DMS153 (cell line): Measurements from ENCODE around the gene MEF2D.

ENCODE experiments used
- DNase-seq: peaks from one replicate; lab custom pipeline; 2025; lab: John Stamatoyannopoulos, UW

MEF2D gene

GRCh38 chr1:156499842-156500542 is 583 bp downstream of the MEF2D start:
- DNase-seq: no peak

GRCh38 chr1:156499194-156499841 is 1.3 kb downstream of the MEF2D start:
- no peak for DNase-seq

DNA sequence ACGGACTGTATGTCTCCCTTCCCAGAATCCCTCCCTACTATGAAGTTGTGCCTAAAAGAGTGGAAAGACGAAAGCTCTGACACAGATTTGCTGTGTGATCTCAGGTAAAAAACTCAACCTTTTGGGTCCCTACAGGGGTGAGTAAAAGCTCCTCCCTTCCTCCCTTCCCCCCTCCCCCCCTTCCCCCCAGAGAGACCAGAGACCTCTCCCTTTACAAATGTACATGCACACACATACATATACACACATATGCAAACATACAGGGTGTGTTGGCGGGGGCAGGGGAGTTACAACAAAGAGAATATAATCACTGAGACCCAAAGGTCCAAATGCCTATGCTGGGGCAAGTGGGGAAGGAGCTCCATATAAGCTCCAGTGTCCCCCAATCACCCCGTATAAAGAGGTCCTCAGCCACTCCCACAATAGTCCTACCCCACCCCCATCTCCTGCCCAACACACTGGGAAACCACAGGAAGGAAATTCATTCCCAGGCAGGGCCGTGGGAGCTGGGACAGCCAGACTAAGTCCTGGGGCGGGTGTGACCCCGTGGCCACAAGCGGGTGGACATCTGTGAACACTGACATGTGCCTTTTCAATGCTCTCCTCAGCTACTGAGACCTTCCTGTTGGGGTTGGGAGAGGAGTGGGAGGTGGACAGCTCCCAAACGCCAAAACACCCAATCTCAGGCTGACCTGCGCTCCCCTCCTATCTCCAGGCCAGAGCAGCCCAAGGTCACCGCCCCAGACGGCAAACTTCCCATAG is 2.0 kb downstream of the MEF2D start:
- DNase-seq: no peak

GRCh38 chr1:156497743-156498431 is 2.7 kb downstream of the MEF2D start:
- no peak for DNase-seq

- DNase-seq: no peak
Measured at GRCh38 chr1:156497078-156497742, 3.4 kb downstream of the MEF2D start.

GRCh38 chr1:156496211-156496761 is 4.3 kb downstream of the MEF2D start:
- DNase-seq: no peak

DNA sequence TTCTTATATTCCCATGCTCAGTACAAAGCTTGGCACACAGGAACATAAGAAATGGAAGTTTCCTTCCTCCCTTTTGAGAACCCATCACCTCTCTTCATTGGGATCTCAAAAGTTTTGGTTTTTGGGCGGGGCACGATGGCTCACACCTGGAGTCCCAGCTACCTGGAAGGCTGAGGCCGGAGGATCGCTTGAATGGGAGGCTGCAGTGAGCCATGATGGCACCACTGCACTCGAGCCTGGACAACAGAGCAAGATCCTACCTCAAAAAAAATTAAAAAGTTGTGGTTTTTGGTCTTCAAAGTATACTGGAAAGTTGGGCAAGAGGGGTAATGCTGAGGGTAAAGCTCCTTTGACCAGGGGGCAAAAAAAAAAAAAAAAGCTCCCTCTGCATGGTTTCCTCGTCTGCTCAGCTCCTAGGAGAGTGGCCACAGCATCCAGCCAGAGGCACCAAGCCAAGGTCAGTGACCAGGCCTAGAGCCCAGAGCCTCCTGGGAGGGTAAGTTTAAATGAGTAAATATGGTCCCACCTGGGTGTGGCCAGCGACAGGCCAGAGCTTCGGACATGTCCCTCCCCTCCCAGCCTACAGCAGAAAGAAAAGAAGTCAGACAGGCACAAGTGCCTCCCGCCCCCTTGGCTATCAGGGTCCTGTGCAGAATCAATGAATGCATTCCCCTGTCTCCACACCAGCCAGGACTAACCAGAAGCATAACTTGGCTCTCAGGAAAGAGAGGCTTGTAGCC is 5.0 kb downstream of the MEF2D start:
- no peak for DNase-seq

DNA sequence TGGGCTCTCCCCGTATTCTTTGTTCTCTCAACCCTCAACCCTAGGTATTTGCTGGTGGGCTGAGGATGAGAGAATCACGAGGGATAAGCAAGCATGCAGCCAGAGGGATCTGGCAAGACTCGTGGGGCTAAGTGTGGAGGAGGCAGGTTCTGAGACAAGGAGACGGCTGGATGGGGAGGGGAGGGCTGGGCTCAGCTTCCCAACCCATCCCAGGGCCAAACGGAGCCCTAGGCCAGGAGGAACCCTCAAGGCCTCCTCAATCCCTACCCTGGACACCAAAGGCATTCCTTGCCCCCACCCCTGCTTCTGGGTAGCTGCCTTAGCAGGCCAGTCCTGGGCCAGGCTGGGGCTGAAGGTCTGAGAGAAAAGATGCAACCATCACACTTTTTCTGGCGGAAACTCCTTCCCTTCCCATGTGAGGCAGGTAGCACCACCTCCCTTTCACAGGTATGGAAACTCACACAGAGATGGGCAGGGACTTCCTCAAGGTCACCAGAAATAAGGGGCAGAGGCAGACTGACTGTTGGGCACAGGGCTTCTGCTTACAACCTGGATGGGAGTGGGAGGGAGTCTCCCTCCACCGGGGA is 6.2 kb downstream of the MEF2D start:
- no peak for DNase-seq

DNA sequence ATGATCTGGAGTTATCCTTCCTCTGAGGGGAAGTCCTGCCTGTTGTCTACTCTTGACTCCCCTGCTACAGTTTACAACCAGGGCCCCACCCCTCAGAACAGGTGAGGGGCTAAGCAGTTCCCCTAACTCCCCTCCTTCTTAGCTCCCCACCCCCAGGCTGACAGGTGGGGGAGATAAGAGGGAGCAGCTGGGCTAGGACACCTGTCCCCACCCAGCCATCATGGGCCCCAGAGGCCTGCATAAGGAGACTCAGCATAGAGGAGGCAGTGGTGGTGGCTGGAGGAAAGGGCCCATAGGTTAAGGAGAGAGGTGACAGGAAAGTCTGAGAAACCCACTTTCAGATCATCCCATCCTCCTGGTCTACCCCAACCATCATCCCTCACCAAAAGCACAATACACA is 6.8 kb downstream of the MEF2D start:
- DNase-seq: no peak

DNA sequence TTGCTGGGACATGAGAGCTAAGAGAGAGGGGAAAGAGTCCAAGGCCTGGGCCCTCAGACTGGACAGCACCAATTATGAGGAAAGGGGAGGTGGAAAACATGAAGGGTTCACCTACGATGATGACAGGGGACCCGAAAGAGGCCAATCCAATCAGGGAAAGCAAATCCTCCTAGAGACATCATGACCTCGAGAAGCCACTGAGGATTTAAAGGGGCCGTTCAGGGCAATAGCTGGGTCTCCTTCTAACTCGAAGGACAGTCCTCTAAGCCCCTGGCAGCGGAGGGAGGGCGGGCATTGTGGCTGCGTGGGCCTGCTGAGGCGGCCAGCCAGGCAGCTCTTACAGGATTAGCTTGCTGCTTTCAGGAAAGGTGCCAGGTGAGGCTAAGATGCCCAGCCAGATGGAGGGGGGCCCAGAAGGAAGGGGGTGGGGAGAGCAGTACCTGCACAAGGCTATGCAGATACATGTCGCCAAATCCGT is 7.4 kb downstream of the MEF2D start:
- DNase-seq: no peak

DNA sequence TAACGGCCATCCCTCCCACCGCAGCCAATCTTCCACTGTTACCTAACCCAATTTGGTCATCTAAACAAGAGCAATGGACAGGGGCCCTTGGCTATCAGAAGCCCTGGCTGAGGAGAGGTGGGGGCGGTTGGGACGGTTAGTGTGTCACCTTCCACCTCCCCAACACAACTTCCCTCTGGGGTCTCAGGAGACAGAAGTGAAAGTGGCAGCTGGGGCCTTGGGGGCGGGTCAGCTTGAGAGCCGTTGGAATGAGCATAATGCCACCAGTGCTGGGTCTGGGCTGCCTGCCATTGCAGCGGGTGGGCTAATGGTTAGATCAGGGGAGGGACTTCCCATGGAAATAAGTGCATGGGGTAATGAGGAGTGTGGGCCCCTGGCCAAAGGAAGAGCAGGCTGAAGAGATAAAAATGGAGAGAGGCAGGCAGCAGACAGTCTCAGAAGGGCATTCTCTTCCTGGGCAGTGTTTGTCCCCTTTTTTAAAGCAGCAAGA is 7.9 kb downstream of the MEF2D start:
- no peak for DNase-seq

- no peak for DNase-seq
Measured at GRCh38 chr1:156492013-156492590, 8.5 kb downstream of the MEF2D start.

DNA sequence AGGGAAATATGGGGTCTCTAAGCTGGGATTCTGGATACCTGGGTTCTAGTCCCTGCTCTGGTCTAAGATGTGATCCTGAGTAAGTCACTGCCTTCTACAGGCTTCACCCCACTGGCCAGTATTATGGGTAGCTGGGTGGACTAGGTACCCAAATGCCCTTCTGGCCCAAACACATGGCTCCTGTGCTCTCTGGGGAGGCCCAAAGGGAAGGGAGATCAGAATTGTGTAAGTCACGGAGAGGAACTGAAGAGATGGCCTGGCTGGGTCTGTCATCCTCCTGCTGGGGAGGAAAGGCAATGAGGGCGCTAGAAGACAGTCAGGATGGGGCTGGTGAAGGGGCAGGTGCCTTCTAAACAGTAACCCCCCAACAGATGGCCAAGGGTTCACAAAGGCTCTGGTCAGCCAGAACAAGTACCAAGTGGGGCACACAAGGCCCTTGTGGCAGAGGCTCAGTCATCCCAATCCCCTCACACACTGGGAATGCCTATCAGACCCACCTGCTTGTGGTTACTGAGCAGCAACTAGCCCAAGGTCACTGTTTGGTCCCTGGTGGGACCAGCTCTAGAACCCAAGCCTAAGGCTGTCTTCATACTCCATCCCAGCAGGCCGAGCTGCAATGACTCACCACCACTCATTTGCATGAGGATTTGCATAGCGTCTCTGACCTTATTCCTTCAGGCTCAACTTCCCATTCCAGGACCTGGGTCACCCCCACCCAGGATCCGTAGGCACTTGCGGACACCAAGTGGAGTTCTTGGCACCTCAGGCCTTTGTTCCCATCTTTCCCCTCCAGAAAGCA is 9.2 kb downstream of the MEF2D start:
- DNase-seq: no peak

DNA sequence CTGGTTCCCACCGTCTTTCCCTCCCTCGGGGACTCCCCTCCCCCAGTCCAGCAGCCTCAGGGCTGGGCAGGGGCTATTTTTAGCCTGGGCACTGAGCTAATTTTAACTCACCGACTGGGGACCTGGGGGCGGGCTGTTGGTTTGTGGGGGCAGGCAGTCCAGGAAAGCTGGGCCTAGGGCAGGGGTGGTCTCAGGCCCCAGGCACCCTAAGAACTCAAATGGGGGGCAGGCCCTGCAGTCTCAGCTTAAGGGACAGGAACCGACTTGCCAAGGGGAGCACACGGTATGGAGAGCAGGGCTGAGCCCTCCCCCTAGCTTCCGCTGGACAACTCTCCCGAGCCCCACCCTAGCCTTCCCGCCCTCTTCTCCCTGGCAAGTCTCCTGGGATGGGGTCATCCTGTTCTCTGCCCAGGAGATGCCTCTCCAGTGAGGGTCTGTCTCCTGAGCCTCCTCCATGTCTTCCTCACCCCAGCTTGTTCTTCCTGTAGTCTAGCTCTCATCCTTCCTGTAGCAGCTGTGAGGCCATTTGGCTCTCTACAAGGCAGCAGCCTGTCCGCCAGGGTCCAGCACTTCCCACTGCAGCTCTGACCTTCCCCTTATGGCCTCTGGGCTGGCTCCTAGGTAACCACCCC is 10.1 kb downstream of the MEF2D start:
- DNase-seq: no peak

DNA sequence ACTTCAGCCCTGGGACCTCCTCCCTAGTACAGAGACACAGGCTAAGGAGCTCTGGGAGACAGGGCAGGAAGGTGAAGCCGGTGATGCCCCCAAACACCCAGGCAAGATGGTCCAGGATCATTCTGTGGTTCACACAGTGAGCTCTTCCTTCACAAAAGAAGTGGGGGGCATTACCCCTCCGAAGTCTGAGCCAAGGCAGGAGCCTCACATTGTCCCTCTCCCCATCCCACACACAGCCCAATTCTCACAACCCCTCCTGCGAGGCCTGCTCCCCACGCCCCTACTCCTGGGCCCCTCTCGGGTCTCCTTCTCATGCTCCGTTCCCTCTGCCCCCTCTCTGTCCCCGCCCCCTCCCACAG is 10.7 kb downstream of the MEF2D start:
- no peak for DNase-seq

- no peak for DNase-seq
Measured at GRCh38 chr1:156489166-156489934, 11.2 kb downstream of the MEF2D start.

GRCh38 chr1:156488566-156489165 is 11.9 kb downstream of the MEF2D start:
- DNase-seq: no peak
